AG10803 (cell line): ENCODE measurements around the gene MBD5.
A peak's percentile ranks its signal among the peaks of the same experiment; 100 is the strongest.

Source experiments
- DNase-seq: peaks from one replicate; pipeline ENCODE4 v3.0.0; 2010; ENCODE audit warnings: low read depth
- H3K4me3 ChIP-seq: 2 replicates; pipeline ENCODE4 v1.5.1; 2011; ENCODE audit warnings: mild to moderate bottlenecking, low read length, control low read depth
- TF ChIP-seq, protein P1 (sequence below): conservative IDR thresholded peaks from 2 replicates; pipeline ENCODE4 v1.5.1; 2011; ENCODE audit warnings: mild to moderate bottlenecking, low read length, control low read depth, inconsistent platforms

MBD5 gene

DNA sequence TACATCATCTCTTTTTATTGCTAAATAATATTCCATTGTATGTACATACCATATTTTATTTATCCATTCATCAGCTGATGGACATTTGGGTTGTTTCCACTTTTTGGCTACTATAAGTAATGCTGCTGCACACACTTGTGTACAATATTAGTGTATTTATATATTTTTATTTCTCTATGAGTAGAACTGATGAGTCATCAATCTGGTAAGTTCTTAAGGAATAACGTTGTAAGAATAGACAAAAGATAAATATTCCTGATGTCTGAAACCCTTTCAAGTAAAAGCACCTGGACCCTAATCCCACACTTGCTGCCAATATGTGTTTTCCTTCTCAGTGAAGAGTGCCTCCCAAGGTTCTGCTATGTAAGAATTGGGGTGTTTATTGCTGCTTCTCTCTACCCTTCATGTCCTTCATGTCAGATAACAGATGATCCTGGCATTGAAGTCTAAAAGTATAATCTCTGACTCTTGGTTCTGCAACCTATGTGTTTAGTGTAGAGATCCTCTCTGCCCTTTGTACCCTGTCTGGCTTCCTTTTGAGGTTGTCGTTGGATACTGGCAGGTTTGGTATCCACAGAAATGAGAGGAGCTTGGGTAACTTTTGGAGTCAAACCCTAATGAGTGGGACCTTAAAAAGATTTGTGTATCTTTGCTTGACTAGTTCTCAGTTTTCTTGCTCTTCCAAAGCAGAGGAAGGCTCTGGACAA is 330.7 kb downstream of the MBD5 start:
- TF ChIP-seq, protein P1, sequence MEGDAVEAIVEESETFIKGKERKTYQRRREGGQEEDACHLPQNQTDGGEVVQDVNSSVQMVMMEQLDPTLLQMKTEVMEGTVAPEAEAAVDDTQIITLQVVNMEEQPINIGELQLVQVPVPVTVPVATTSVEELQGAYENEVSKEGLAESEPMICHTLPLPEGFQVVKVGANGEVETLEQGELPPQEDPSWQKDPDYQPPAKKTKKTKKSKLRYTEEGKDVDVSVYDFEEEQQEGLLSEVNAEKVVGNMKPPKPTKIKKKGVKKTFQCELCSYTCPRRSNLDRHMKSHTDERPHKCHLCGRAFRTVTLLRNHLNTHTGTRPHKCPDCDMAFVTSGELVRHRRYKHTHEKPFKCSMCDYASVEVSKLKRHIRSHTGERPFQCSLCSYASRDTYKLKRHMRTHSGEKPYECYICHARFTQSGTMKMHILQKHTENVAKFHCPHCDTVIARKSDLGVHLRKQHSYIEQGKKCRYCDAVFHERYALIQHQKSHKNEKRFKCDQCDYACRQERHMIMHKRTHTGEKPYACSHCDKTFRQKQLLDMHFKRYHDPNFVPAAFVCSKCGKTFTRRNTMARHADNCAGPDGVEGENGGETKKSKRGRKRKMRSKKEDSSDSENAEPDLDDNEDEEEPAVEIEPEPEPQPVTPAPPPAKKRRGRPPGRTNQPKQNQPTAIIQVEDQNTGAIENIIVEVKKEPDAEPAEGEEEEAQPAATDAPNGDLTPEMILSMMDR = no peak
- no peak overlapping the region for H3K4me3 ChIP-seq
- no peak for DNase-seq

DNA sequence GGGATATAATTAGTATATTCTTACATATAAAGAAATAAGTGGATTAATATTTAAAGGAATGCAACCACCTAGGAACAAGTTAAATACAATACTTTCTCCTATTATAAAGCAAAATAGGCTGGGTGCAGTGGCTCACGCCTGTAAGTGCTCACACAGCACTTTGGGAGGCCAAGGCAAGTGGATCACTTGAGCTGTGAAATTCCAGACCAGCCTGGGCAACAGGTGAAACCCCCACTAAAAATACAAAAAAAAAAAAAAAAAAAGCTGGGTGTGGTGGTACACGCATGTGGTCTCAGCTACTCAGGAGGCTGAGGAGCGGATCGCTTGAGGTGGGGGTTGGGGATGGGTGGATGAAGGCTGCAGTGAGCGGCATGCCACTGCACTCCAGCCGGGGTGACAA is 337.5 kb downstream of the MBD5 start:
- TF ChIP-seq, protein P1 = no peak
- no peak for DNase-seq
- H3K4me3 ChIP-seq = no peak overlapping the region

DNA sequence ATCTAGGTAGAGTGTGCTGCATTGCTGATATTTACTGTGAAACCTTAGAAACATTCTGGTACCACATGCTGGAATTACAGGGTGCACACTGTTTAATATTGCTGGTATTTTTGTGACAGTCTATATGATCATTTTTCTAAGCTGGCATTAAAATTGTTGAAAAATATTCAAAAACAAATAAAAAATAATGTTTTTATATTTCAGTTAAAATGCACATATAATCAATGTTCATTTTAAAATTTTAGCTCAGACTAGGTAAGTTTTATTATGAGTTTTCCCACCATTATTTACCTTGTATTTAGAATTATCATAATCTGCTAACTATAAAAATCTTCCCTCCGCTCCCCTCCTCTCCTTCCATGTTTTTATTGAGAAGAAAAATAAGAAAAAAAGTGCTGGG is 339.8 kb downstream of the MBD5 start:
- DNase-seq = no peak
- TF ChIP-seq, protein P1 = no peak
- no peak overlapping the region for H3K4me3 ChIP-seq

DNA sequence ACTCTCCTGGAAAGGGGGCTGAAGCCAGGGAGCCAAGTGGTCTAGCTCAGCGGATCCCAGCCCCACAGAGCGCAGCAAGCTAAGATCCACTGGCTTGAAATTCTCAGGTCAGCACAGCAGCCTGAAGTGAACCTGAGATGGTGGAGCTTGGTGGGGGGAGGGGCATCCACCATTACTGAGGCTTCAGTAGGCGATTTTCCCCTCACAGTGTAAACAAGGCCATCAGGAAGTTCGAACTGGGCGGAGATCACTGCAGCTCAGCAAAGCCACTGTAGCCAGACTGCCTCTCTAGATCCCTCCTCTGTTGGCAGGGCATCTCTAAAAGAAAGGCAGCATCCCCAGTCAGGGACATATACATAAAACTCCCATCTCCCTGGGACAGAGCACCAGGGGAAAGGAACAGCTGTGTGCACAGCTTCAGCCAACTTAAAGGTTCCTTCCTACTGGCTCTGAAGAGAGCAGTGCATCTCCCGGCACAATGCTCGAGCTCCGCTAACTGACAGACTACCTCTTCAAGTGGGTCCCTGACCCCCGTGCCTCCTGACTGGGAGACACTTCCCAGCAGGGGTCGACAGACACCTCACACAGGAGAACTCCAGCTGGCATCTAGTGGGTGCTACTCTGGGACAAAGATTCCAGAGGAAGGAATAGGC is 341.4 kb downstream of the MBD5 start:
- DNase-seq = no peak
- TF ChIP-seq, protein P1 = no peak
- H3K4me3 ChIP-seq = no peak overlapping the region

DNA sequence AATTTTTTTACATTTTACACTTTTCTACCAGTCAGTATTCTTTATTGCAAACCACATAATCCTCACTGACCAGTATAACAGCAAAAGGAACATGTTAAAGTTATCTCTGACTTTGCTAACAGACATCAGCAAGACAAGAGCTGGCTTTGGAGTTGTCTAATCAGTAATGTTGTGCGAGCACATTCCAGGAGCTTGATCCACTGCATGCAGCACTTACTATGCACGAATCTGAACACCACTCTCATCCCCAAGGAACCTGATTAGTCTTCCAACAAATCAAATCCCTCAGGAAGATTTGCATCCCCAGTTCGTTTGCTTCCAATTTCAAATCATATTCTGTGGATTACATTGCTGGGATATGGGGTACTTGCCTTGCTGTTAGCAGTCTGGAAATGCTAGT is 354.3 kb downstream of the MBD5 start:
- DNase-seq = peak; percentile 5

DNA sequence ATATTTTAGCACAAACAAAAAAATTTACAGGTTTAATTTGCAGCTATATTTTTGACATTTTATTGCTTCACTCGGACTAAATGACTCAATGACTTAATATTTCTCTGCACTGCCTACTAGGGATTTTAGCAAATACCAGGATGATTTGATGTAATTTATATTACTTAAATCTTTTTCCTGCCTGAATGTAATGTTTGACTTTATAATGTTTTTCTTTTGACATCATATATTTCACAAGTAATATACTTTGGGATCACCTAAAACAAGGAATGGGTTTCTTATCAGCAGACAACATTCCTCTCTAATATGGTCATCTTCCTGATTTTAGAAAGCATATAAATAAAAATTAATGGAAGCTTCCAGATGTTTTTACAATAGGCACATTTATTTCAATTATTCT is 370.4 kb downstream of the MBD5 start:
- H3K4me3 ChIP-seq = no peak overlapping the region
- DNase-seq = peak; percentile 33
- TF ChIP-seq, protein P1 = no peak

More for the DNA sequence above, 354.3 kb downstream of the MBD5 start:
- no peak overlapping the region for H3K4me3 ChIP-seq
- TF ChIP-seq, protein P1 = no peak

DNA sequence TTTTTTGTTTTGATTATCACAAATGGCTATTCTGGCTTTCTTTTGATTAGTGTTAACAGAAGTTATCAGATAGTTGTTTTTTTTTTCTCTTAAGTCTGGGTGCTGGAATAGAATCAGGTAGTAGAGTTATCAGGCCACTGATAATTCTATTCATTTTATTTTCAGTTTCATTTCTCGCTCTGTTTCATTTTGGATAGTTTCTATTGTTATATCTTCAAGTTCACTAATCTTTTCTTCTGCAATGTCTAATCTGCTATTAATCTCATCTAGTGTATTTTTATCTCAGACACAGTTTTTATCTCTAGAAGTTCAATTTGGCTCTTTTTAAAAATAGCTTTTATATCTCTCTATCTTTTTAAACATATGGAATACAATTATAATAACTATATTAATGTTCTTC is 381.9 kb downstream of the MBD5 start:
- no peak overlapping the region for H3K4me3 ChIP-seq
- DNase-seq = no peak
- TF ChIP-seq, protein P1 = no peak
